HG03558 (cell line): Measurements from ENCODE around the gene IL3RA.

ENCODE experiments used
- ATAC-seq: cut with Tn5 transposase; IDR thresholded peaks from one replicate; pipeline ENCODE4 v1.9.1; 2021; ENCODE audit warnings: moderate number of reproducible peaks; ENCODE audit not compliant: unreplicated experiment; ENCODE audit errors: extremely low read depth

IL3RA gene

DNA sequence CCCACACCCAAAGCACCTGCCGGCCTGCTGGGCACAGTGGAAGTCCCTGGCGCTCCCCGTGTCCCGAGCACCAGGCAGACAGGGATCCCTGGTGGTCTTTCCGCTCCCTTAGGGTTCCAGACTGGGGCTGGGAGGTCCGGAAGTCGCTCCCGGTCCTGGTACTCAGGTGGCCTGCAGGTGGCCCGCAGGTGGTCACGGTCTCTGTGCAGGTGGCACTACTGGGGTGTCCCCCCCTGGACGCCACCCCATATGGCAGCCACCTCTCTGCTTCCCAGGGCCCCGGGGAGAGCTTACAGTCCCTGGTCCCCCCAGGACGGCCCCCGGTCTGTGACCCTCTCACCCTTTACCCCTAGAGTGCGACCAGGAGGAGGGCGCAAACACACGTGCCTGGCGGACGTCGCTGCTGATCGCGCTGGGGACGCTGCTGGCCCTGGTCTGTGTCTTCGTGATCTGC lies 41.7 kb downstream of the IL3RA start:
- no peak for ATAC-seq

DNA sequence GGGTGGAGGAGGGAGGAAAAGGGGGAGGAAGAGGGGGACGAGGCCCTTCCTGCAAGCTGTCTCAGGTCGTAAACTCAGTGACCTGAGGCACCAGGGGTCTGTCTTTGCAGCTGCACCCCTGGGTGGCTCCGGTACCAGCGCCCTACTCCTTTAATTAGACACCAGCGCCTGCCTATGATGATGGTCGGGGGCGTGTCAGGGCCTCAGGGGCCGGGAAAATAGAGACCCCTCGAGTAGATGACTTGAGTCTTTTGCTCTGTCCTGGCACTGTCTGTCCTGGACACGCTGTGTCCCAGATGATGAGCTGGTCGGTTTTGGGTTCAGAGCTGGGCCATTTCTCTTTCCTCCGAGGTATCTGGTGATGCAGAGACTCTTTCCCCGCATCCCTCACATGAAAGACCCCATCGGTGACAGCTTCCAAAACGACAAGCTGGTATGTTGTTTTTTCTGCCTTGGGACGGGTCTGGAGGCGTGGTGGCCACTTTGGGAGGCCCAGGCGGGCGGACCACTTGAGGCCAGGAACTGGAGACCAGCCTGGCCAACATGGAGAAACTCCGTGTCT lies 44.2 kb downstream of the IL3RA start:
- ATAC-seq = no peak

DNA sequence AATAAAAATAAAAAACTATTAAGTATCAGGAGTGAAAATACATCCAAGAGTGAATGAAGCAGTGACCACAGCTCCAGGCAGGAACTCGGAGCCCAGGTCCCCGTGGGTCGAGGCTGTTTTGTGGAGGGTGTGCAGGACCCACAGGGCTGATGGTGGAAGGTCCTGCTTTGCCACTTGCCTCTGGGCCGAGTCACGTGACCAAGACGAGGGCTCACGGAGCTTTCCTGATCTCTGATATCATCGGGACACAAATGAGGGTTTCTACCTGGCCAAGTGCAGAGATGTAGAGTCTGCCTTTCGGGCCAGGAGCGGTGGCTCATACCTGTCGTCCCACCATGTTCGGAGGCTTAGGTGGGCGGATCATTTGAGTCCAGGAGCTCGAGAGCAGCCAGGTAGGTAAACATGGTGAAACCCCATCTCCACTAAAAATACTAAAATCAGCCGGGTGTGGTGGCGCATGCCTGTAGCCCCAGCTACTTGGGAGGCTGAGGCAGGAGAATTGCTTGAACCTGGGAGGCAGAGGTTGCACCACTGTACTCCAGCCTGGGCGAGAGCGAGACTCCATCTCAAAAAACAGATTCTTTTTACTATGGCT lies 48.2 kb downstream of the IL3RA start:
- no peak for ATAC-seq

DNA sequence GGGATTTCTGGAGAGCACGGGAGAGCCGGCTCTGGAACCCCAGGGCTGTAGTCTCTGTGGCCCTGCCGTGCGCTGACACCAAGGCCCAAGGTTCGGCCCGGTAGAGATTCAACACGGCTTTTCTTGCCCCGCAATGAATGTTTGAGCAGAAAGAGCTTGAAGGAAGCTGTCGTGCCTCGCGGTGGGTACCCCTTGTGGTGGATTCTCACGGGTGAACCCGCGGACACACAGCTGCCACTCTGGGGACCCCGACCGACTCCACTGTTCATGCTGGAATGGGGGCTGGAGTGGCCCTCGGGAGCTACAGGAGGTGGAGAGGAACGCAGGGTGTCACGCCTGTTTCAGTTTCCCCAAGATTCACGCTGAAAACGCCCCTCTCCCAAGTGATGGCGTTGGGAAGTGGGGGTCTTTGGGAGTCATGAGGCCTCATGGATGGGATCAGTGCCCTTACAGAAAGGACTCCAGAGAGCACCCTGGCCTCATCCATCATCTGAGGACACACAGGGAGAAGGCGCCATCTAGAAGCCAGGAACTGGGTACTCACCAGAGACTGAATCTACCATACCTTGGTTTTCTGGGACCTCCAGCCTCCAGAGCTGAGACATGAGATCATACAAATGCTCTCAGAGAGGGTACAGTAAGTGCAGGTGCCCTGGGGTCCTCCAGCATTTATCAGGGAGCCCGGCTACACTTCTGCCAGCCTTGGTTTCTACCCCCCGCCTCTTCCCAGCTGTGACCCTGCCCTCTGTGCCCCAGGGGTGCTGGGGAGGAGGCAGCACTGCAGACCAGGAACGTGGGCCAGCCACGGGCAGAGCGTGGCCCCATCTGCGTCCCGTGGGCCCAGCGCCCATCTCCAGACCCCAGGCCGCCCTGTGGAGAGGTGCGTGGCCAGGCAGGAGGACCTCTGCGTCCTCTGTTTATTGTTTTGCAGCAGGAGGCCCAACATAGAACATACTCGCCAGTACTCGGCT lies 49.0 kb downstream of the IL3RA start:
- no peak for ATAC-seq

DNA sequence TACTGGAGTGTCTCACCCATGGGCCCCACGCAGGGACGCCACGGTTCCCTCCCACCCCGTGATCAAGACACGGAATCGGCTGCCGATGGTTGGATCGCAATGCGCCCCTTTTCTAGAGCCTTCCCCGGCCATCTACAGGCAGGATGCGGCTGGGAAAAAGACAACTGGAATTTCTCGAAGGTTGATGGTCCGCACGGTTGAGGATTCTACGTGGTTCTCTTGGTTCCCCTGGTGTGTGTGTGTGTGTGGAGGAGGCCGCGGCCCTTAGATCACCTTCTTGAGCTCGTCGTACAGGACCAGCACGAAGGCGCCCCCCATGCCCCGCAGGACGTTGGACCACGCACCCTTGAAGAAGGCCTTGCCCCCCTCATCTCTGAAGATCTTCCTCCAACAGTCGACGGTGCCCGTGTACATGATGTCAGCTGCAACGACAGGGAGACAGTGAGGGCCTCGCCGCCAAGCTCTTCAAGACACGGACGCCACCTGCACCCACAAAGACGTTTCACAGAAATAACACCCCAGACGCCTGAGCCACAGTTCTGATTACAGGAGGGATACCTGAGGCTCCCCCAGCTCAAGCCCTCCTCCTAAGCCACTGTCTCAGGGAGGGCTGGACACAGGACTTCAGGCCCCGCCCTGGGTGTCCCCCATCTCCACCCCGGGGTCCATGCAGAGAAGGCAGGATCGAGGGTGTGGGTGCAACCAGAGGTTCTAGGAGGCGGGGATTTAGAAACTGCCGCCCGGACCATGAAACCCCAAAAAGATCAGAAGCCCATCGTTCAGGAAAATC lies 49.9 kb downstream of the IL3RA start:
- no peak for ATAC-seq

DNA sequence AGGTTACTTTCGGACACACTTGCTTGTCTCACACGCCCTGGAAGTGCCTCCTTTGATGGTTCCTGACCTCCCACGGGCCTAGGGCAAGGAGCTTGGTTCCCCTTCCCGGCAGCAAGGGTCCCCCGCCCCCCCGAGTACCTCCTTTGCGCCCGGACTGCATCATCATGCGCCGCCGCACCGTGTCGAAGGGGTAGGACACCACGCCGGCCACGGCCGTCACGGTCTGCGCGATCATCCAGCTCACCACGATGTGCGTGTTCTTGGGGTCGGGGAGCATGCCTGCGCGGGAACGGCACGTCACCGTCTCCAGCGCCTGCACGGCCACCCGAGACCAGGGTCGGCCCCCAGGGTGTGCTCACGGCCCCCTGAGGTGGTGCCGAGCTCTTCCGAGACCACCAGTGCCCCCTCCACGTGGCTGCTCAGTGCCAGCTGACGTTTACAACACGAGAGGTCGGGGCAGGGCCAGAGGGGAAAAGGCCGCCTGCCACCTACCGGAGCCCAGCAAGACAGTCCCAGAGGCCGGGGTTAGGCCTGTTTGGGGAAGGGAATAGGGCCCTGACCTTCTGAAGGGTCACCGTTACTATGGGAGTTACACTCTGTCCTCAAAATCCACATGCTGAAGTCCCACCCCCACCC lies 50.7 kb downstream of the IL3RA start:
- no peak for ATAC-seq

DNA sequence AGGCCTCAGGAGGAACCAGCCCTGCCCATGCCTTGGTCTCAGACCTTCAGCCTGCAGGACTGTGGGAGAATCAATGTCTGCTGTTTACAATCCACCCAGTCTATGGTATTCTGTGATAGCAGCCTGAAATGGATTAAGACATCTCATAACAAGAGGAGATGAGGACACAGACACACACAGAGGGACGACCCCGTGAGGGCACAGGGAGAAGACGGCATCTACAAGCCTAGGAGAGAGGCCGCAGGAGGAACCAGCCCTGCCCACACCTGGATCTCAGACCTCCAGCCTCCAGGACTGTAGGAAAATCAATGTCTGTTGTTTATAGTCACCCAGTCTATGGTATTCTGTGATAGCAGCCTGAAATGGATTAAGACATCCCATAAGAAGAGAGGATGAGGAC lies 52.1 kb downstream of the IL3RA start:
- ATAC-seq = no peak

DNA sequence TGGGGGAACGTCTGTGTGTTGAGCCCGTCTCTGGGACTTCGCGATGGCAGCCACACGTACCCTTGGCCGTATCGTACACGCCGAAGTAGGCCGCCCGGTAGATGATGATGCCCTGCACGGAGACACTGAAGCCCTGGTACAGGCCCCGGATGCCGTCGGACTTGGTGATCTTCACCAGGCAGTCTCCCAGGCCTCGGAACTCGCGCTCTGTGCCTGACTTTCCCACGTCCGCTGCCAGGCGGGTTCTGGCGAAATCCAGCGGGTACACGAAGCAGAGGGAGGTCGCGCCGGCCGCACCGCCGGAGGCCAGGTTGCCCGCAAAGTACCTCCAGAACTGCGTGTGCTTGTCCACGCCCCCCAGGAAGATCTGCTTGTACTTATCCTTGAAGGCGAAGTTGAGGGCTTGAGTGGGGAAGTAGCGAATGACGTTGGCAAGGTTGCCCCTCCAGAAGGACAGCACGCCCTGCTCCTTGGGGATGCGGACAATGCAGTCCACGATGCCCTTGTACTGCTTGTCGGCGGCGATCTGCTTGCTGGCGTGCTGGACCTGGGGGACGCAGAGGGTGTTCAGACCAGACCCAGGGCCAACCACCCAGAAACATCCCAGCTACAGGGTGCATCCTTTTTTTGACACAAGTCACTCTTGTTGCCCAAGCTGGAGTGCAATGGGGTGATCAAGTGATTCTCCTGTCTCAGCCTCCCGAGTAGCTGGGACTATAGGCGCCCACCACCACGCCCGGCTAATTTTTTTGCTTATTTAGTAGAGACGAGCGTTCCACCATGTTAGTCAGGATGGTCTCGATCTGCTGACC lies 52.8 kb downstream of the IL3RA start:
- ATAC-seq = no peak

DNA sequence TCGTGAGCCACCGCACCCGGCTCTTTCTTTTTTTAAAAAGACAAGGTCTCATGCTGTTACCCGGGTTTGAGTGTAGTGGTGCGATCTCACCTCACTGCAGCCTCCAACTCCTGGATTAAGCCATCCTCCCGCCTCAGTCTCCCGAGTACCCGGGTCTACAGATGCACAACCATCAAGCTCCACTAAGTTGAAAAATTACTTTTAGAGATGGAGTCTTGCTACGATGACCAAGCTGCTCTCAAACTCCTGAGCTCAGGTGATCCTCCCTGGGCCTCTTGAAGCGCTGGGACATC lies 53.4 kb downstream of the IL3RA start:
- ATAC-seq = no peak

DNA sequence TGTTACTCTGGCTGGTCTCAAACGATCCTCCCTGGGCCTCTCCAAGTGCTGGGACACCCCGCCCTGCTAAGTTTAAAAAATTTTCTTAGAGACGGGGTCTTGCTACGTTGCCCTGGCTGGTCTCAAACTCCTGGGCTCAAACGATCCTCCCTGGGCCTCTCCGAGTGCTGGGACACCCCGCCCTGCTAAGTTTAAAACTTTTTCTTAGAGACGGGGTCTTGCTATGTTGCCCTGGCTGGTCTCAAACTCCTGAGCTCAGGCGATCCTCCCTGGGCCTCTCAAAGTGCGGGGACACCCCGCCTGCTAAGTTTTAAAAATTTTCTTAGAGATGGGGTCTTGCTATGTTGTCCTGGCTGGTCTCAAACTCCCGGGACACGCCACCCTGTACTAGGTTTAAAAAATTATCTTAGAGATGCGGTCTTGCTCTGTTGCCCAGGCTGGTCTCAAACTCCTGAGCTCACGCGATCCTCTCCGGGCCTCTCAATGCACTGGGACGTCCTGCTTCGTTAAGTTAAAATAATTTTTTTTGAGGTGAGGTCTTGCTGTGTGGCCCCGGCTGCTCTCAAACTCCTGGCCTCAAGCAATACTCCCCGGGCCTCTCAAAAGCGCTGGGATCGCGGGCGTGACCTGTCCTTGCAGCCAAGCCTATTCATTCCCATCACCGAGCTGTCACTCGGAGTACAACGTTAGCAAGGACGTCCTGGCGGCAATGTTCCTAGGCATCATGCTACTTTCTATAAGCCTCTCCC lies 54.2 kb downstream of the IL3RA start:
- ATAC-seq = no peak

DNA sequence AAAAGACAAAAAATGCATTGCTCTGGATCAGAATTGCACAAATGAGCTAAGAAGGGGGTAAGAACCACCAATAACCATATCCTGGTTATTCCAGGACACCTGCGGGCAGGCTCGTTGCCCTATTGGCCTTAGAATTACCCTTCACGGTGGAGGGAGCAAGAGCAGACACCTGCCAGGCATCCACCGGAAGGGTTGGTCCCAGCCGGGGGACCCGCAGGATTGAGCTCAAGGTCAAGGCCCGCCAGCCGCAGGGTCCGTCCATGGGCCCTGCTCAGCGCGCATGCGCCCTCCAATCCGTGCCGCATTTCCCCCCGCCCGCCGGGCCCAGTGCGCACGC lies 54.8 kb downstream of the IL3RA start:
- ATAC-seq = peak; percentile 17

DNA sequence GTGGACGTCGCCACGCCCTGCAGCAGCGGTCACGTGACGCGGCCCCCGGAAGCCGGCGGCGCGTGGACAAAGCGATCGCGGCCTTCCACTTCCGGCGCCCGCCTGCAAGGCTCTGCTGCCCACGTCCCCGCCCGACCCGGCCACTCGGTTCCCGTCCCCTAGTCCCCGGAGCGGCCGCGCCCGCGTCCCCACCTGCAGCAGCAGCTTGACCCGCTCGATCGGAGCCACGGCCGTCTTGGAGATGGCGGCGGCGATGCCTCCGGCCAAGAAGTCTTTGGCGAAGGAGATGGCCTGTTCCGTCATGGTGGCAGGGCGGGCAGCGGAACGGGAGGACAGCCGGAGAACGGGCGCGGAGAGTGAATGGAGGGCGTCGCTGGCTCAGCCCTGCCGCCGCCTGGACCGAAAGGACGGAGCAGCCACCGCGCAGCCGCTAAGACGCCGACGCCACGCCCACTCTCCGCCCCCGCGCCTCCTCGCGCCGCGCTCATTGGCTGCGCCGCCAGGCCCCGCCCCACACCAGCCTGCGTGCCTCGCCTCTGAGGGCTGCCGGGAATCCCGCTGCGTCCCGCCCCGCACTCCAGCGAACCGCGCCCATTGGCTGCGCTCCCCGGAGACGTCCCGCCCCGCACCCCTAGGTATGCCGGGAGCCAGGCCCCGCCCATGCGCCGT lies 55.3 kb downstream of the IL3RA start, which contains the start of gene SLC25A6:
TSS of gene SLC25A6 (minus strand) at position 407 of the 669 bp plus-strand sequence. CDS start at position 303, 104 bp downstream.
- peak; percentile 88 for ATAC-seq

DNA sequence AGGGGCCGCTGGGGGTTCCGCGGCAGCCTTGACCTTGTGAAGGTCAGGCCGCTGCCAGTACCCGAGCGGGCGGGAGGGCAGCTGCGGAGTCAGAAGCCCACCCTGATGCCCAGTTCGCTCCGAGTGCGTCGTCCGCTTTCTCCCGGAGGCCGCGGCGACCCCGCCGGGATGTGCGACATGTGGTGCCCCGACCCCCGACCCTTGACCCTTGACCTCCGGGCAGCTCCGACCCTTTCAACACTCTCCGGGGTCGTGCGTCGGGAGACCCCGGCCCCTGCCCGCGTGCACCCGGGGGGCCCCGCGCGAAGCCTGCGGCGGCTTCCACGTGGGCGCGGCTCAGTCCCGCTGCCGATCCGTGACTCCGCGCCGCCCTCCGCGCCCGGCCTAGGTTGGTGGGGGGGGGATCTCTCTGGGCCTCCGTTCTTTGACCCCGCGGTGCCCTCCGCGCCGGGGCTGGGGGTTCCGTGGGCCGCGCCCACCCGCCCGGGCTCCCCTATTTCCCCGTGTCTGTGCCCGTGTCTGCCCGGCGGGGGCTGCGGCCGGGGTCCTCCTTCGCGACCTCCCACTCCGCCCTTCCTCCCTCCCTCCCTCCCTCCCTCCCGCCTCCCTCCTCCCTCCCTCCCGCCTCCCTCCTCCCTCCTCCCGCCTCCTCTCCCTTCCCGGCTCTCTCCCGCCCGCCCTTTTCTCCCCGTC lies 55.9 kb downstream of the IL3RA start:
- peak; percentile 11 for ATAC-seq

DNA sequence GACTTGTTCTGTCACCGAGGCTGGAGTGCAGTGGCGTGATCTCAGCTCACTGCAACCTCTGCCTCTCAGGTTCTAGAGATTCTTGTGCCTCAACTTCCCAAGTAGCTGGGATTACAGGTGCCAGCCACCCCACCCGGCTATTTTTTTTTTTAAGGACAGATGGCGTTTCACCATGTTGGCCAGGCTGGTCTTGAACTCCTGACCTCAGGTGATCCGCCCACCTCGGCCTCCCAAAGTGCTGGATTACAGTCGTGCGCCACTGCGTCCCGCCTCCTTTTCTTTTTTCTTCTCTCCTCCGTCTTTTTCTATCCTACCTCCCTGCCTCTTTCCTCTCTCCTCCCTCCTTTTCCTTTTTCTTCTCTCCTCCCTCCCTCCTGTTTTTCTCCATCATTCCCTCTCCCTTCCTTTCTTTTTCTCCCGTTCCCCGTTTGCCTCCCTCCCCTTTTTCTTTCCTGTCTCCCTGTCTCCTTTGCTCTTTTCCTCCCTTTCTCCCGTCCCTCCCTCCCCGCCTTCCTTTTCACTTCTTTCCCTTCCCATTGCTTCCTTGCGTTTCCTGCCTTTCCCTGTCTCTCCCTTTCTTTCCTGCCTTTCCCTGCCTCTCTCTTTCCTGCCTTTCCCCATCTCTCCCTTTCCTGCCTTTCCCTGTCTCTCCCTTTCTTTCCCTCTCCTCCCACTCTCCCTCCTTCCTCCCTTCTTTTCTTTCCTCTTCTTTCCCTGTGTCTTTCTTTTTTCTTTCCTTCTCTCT lies 57.5 kb downstream of the IL3RA start:
- ATAC-seq = no peak

DNA sequence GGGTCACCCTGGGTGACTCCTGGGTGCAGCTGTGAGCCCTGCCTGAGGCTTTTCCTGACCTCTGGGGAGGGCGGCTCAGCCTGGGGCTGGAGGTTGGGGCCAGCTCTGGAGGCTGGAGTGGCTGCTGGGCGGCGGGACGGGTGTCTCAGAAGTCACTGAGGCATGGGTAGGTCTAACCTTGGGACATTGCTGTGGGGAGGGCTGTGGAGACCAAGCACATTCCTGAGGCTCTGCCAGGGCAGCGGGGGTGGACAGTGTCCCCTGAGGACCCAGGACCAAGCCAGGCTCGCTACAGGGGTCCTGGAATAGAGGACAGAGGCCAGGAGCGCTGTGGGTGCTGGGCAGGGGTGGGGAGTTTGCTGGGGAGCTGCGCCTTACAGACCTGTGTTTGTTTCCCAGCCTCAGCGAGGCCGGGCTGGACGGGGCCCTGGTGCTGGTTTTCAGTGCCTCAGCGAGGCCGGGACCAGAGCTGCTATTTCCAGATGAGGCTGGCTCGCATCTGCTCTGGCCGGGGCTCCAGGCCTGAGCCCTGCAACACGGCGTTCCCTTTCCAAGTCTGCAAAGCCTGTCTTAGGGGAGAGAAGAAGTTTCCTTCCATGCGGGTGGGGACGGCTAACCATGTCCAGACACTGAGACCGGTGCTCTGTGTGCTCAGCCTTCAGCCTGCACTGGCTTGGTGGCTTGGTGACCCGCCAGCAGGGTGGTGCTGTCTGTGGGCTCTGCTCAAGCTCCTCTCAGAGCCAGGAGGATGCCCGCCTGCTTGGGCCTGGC lies 58.3 kb downstream of the IL3RA start:
- no peak for ATAC-seq

DNA sequence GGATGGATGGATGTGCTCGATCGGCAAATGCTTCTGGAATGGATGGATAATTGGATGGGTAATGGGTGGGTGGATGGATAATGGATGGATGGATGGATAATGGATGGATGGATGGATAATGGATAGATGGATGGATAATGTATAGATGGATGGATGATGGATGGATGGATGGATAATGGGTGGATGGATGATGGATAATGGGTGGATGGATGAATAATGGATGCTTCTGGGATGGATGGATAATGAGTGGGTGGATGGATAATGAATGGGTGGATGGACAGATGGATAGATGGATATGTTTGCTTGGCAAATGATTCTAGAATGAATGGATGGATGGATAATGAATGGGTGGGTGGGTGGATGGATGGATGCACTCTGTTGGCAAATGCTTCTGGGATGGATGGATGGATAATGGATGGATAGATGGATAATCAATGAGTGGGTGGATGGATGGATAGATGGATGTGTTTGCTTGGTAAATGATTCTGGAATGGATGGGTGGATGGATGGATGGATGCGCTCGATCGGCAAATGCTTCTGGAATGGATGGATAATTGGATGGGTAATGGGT lies 59.1 kb downstream of the IL3RA start:
- no peak for ATAC-seq
